Panc1 (cell line): Measurements from ENCODE around the gene NDE1. TPM values are rescaled to one million over a fixed set of nuclear protein-coding genes. Genes with fewer than 3 reads are reported as not detected.

Source experiments
- ATAC-seq: fragments of 200-7000 bp; cut with Tn5 transposase; 2 replicates; pipeline ENCODE4 v1.9.1; 2020; ENCODE audit warnings: mild to moderate bottlenecking, moderate library complexity
- BruUV-seq: library from RNA; stranded (reverse); fragments of 400-500 nt; replicated peaks from 2 replicates; lab custom pipeline; 2021; lab: Mats Ljungman, UMichigan
- CTCF ChIA-PET: fragments of 300-600 bp; sonication (Branson Sonifier 250); formaldehyde crosslinking; loops from one replicate; lab custom pipeline; 2022; ENCODE audit warnings: antibody characterized with exemption; lab: Charles Lee
- POLR2A ChIA-PET: fragments of 300-600 bp; sonication (Branson Sonifier 250); formaldehyde crosslinking; loops from one replicate; lab custom pipeline; 2022; ENCODE audit warnings: antibody characterized with exemption; lab: Charles Lee
- DNase-seq: peaks from one replicate; pipeline ENCODE4 v3.0.0-alpha.2; 2010; ENCODE audit warnings: low read depth, low spot score
- H3K27ac ChIP-seq: 2 replicates; pipeline ENCODE4 v1.5.1; 2011; ENCODE audit warnings: mild to moderate bottlenecking, low read length, inconsistent platforms
- H3K27me3 ChIP-seq: fragments of 200-500 bp; sonication (Bioruptor generic); 2 replicates; pipeline ENCODE4 v1.6.0; 2014; ENCODE audit warnings: low read length, inconsistent platforms; ENCODE audit not compliant: control insufficient read depth, insufficient read depth
- H3K36me3 ChIP-seq: fragments of 200-500 bp; sonication (Bioruptor generic); 2 replicates; pipeline ENCODE4 v1.5.1; 2014; ENCODE audit warnings: inconsistent platforms, mild to moderate bottlenecking, low read length, moderate library complexity; ENCODE audit not compliant: control insufficient read depth, insufficient read depth
- H3K4me1 ChIP-seq: 2 replicates; pipeline ENCODE4 v1.5.1; 2011; ENCODE audit warnings: inconsistent platforms, mild to moderate bottlenecking, low read length, moderate library complexity; ENCODE audit not compliant: control insufficient read depth, insufficient read depth
- H3K4me3 ChIP-seq, 2 experiments: 2 replicates each; pipeline ENCODE4 v1.5.1; 2011 to 2012; ENCODE audit warnings: low read depth in 2 of 2, low read length in 2 of 2, mild to moderate bottlenecking in 2 of 2, inconsistent platforms in 1 of 2, moderate library complexity in 1 of 2
- H3K9me3 ChIP-seq: fragments of 200-500 bp; sonication (Bioruptor generic); 2 replicates; pipeline ENCODE4 v1.5.1; 2014; ENCODE audit warnings: low read depth, mild to moderate bottlenecking, inconsistent platforms, low read length, moderate library complexity; ENCODE audit not compliant: control insufficient read depth, insufficient read depth
- CTCF ChIP-seq: fragments of 450-650 bp; IDR thresholded peaks from 2 replicates; pipeline ENCODE4 v1.5.1; 2017; ENCODE audit warnings: mild to moderate bottlenecking
- POLR2AphosphoS5 ChIP-seq: IDR thresholded peaks from 2 replicates; pipeline ENCODE4 v1.6.1; 2012; ENCODE audit warnings: mild to moderate bottlenecking, low read depth, low read length, moderate library complexity
- REST ChIP-seq, 2 experiments: IDR thresholded peaks; 2 replicates each; pipeline ENCODE4 v1.6.1; 2011 to 2012; ENCODE audit warnings: low read depth in 2 of 2, control low read depth in 1 of 2, low read length in 1 of 2, mild to moderate bottlenecking in 1 of 2, moderate library complexity in 1 of 2; ENCODE audit not compliant: insufficient read depth in 1 of 2
- SIN3A ChIP-seq: IDR thresholded peaks from 2 replicates; pipeline ENCODE4 v1.6.1; 2012; ENCODE audit warnings: low read depth, mild to moderate bottlenecking, low read length, moderate library complexity, borderline replicate concordance; ENCODE audit not compliant: insufficient read depth
- TCF7L2 ChIP-seq: IDR thresholded peaks from 2 replicates; pipeline ENCODE4 v1.6.1; 2011; ENCODE audit warnings: mild to moderate bottlenecking, low read depth, low read length, inconsistent platforms
- in situ Hi-C: cut with HindIII; loops from 2 replicates; pipeline ENCODE4 v1.10.0; 2016; ENCODE audit warnings: low sequenced_read_pairs, low pct_unique_long_range_greater_than_20kb
- intact Hi-C: fragments of 100-400 bp; cut with micrococcal nuclease; formaldehyde crosslinking; loops from one replicate; pipeline ENCODE4 v1.10.0; 2022; ENCODE audit not compliant: unreplicated experiment
- total RNA-seq: library from RNA; stranded (reverse); gene quantifications from one replicate; pipeline ENCODE4 v1.2.1, GENCODE V29; 2021; ENCODE audit not compliant: unreplicated experiment

NDE1 gene
- total RNA-seq, 1 experiment from 2014 or later = 99.1 TPM

GRCh38 chr16:15746332-15746731, 96.3 kb downstream of the NDE1 start:
- H3K27me3 ChIP-seq = no peaks in the 10 kb centered on the region
- BruUV-seq = no TSS peak
- TF ChIP-seq POLR2AphosphoS5 = no peak
- no peak for TF ChIP-seq TCF7L2
- no peak for TF ChIP-seq CTCF
- no peak for TF ChIP-seq REST (IDR thresholded peaks at IDR 0.05; ENCODE audit: insufficient read depth in 1 of 2, low read depth in 2 of 2, low read length in 1 of 2)
- no peak for TF ChIP-seq SIN3A
- intact Hi-C loops = no loop called here
- H3K4me3 ChIP-seq = no peak overlapping the region
- no peaks in the 10 kb centered on the region for H3K36me3 ChIP-seq
- no peaks in the 10 kb centered on the region for H3K4me1 ChIP-seq
- DNase-seq (no peak), ATAC-seq (no peak)
- in situ Hi-C loops = no loop called here
- CTCF ChIA-PET = no interaction called here
- no peaks in the 10 kb centered on the region for H3K9me3 ChIP-seq
- H3K27ac ChIP-seq = no peak overlapping the region
- POLR2A ChIA-PET = no interaction called here

- ATAC-seq (no peak), DNase-seq (no peak)
- no peaks in the 10 kb centered on the region for H3K27me3 ChIP-seq
- intact Hi-C loops (no loop called here), in situ Hi-C loops (no loop called here)
- no TSS peak for BruUV-seq
- no peak overlapping the region for H3K27ac ChIP-seq
- no peak for TF ChIP-seq REST (IDR thresholded peaks at IDR 0.05; ENCODE audit: insufficient read depth in 1 of 2, low read depth in 2 of 2, low read length in 1 of 2)
- no peak for TF ChIP-seq POLR2AphosphoS5
- no peak for TF ChIP-seq TCF7L2
- TF ChIP-seq CTCF = no peak
- no peak for TF ChIP-seq SIN3A
- ChIA-PET CTCF (no interaction called here), POLR2A (no interaction called here)
- no peaks in the 10 kb centered on the region for H3K4me1 ChIP-seq
- H3K4me3 ChIP-seq = no peak overlapping the region
- H3K9me3 ChIP-seq = no peaks in the 10 kb centered on the region
- no peaks in the 10 kb centered on the region for H3K36me3 ChIP-seq
Observed at GRCh38 chr16:15747937-15748336, 97.9 kb downstream of the NDE1 start.
